B cell (primary cell): ENCODE measurements around the gene AIG1. TPM values are rescaled to one million over a fixed set of nuclear protein-coding genes. Genes with fewer than 3 reads are reported as not detected.

Source experiments
- ATAC-seq: fragments of 200-7000 bp; cut with Tn5 transposase; one replicate; pipeline ENCODE4 v1.10.0; 2021; ENCODE audit warnings: low read depth, mild to moderate bottlenecking, moderate number of reproducible peaks, moderate library complexity
- CTCF ChIA-PET: fragments of 350-600 bp; sonication (Branson Sonifier 250); formaldehyde crosslinking; loops from one replicate; lab custom pipeline; 2021; ENCODE audit warnings: antibody characterized with exemption, inconsistent platforms; lab: Charles Lee
- POLR2A ChIA-PET: fragments of 350-600 bp; sonication (Branson Sonifier 250); formaldehyde crosslinking; loops from one replicate; lab custom pipeline; 2021; ENCODE audit warnings: antibody characterized with exemption; lab: Charles Lee
- DNase-seq: peaks from one replicate; pipeline ENCODE4 v3.0.0; 2013
- H2AFZ ChIP-seq: 2 replicates; pipeline ENCODE4 v1.6.1; 2012; ENCODE audit warnings: mild to moderate bottlenecking, low read depth, low read length; ENCODE audit not compliant: insufficient read depth, poor library complexity, severe bottlenecking
- H3K27ac ChIP-seq, 2 donors: 1 replicate in 1 of 2; 2 replicates in 1 of 2; pipeline ENCODE4 v1.5.1; 2012 to 2013; ENCODE audit warnings: low read length in 2 of 2, mild to moderate bottlenecking in 2 of 2, moderate library complexity in 1 of 2
- H3K27me3 ChIP-seq, 4 experiments: fragments of 200-600 bp in 1 of 4; sonication (generic) in 1 of 4; replicated peaks in 1 of 4; 1 replicate in 2 of 4; 2 replicates in 2 of 4; pipeline versions ENCODE4 v1.6.1 to v1.7.0; 2013 to 2016; ENCODE audit warnings: low read length in 3 of 4, mild to moderate bottlenecking in 2 of 4, mixed read lengths in 1 of 4, moderate library complexity in 1 of 4; ENCODE audit not compliant: insufficient read depth in 4 of 4, control insufficient read depth in 3 of 4; ENCODE audit errors: control extremely low read depth in 1 of 4
- H3K36me3 ChIP-seq, 2 experiments: replicated peaks in 1 of 2; 1 replicate in 1 of 2; 2 replicates in 1 of 2; pipeline versions ENCODE4 v1.6.1 to v1.7.1; 2013; ENCODE audit warnings: low read length in 1 of 2; ENCODE audit not compliant: insufficient read depth in 2 of 2, control insufficient read depth in 1 of 2; ENCODE audit errors: control extremely low read depth in 1 of 2, extremely low read depth in 1 of 2
- H3K4me1 ChIP-seq, 2 donors: fragments of 200-600 bp in 1 of 2; sonication (generic) in 1 of 2; 1 replicate in 1 of 2; 2 replicates in 1 of 2; pipeline versions ENCODE4 v1.5.1 to v1.6.1; 2013 to 2017; ENCODE audit warnings: low read length in 2 of 2; ENCODE audit not compliant: control insufficient read depth in 2 of 2, insufficient read depth in 2 of 2
- H3K4me2 ChIP-seq: replicated peaks from 2 replicates; pipeline ENCODE3; 2012; ENCODE audit warnings: mild to moderate bottlenecking, low read depth, low read length; ENCODE audit not compliant: poor library complexity, severe bottlenecking
- H3K4me3 ChIP-seq, 5 experiments: fragments of 200-600 bp in 1 of 5; sonication (generic) in 1 of 5; 1 replicate in 3 of 5; 2 replicates in 2 of 5; pipeline versions ENCODE4 v1.5.1 to v1.7.0; 2011 to 2016; ENCODE audit warnings: low read length in 4 of 5, mild to moderate bottlenecking in 4 of 5, low read depth in 2 of 5, control low read depth in 1 of 5, moderate library complexity in 1 of 5; ENCODE audit not compliant: insufficient read depth in 1 of 5; ENCODE audit errors: control extremely low read depth in 1 of 5, extremely low read depth in 1 of 5
- H3K79me2 ChIP-seq: fragments of 200-600 bp; sonication (generic); one replicate; pipeline ENCODE4 v1.6.0; 2016; ENCODE audit warnings: low read length; ENCODE audit not compliant: control insufficient read depth, insufficient read depth
- H3K9ac ChIP-seq: fragments of 200-600 bp; sonication (generic); 2 replicates; pipeline ENCODE4 v1.6.1; 2017; ENCODE audit warnings: mild to moderate bottlenecking, low read length, moderate library complexity
- H3K9me3 ChIP-seq, 3 donors: one replicate each; pipeline versions ENCODE4 v1.6.1 to v1.7.1; 2013; ENCODE audit warnings: low read length in 2 of 3; ENCODE audit not compliant: control insufficient read depth in 2 of 3, insufficient read depth in 1 of 3; ENCODE audit errors: control extremely low read depth in 1 of 3
- H4K20me1 ChIP-seq: 2 replicates; pipeline ENCODE4 v1.6.0; 2012; ENCODE audit warnings: mild to moderate bottlenecking, low read length; ENCODE audit not compliant: insufficient read depth, control insufficient read depth, poor library complexity, severe bottlenecking
- H3K27ac Mint-ChIP-seq: one replicate; pipeline ENCODE4 v1.8.0; 2021; ENCODE audit warnings: mixed read lengths
- H3K27me3 Mint-ChIP-seq: one replicate; pipeline ENCODE4 v1.8.0; 2021; ENCODE audit warnings: mixed read lengths
- H3K4me1 Mint-ChIP-seq: one replicate; pipeline ENCODE4 v1.8.0; 2021; ENCODE audit warnings: mixed read lengths
- H3K4me3 Mint-ChIP-seq: one replicate; pipeline ENCODE4 v1.8.0; 2021; ENCODE audit warnings: mixed read lengths
- H3K9me3 Mint-ChIP-seq: one replicate; pipeline ENCODE4 v1.8.0; 2022; ENCODE audit warnings: mixed read lengths; ENCODE audit not compliant: insufficient read depth
- CTCF ChIP-seq: fragments of 200-600 bp; IDR thresholded peaks from one replicate; pipeline ENCODE4 v1.8.0; 2022; ENCODE audit warnings: antibody characterized with exemption, mild to moderate bottlenecking
- EZH2 ChIP-seq: IDR thresholded peaks from 2 replicates; pipeline ENCODE4 v1.6.1; 2012; ENCODE audit warnings: borderline replicate concordance, low read depth, mild to moderate bottlenecking, moderate library complexity, low read length; ENCODE audit not compliant: insufficient read depth, poor library complexity, severe bottlenecking
- WGBS: methylation state at CpG from one replicate; pipeline ENCODE4 v1.1.5; 2013; ENCODE audit warnings: missing lambda C conversion rate; ENCODE audit not compliant: insufficient coverage; 5-methylcytosine and 5-hydroxymethylcytosine counted together
- intact Hi-C: fragments of 100-400 bp; cut with micrococcal nuclease; formaldehyde crosslinking; loops from one replicate; pipeline ENCODE4 v1.10.0; 2022
- polyA plus RNA-seq: library from polyadenylated mRNA; depleted of rRNA; stranded (reverse); fragments of >200 nt; gene quantifications from 2 replicates; pipeline ENCODE4 v1.2.3, GENCODE V29; 2012
- total RNA-seq, 2 donors: library from RNA; stranded (reverse); fragments of 120-200 nt in 1 of 2; gene quantifications; 1 replicate in 1 of 2; 2 replicates in 1 of 2; pipeline versions ENCODE4 v1.2.3 to v1.2.4, GENCODE V29; 2013 to 2022

Gene AIG1
- total and polyA plus RNA-seq, 2 donors (not counting 1 experiment from before 2014, with no cell fraction given), result 7.0 to 9.0 TPM

DNA sequence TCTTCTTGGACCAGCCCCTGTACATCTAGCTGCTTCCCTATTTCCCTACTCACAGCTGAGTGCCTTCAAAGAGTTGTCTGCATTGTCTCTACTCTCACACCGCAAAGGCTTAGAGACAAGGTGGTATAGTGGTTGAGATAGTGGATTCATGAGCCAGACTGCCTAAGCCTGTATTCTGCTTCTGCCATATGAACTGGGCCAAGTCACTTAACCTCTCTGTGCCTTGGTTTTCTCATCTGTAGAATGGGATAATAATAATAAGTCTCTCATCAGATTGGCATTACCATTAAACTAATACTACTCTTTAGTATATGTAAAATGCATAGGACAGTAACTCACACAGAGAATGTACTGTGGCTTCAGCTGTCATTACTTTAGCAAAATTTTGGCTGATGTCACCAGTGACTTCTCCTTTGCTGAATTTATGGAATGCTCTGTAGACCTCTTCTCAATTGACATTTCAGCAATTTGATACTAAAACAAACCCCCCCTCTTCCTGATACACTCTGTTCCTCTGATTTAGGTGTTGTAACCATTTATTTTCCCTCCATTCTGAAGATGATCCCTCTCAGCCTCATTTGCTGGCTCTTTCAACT is 233.7 kb downstream of the AIG1 start:
- intact Hi-C loops, result no loop called here
- H3K27ac Mint-ChIP-seq, result no peak overlapping the region
- no peaks in the 10 kb centered on the region for H3K9me3 ChIP-seq
- no peak for DNase-seq
- no peaks in the 10 kb centered on the region for H3K4me1 Mint-ChIP-seq
- H3K9me3 Mint-ChIP-seq, result no peaks in the 10 kb centered on the region
- no peak overlapping the region for H3K4me2 ChIP-seq
- H3K27me3 Mint-ChIP-seq, result no peaks in the 10 kb centered on the region
- TF ChIP-seq CTCF, result no peak
- TF ChIP-seq EZH2, result no peak
- H3K4me3 ChIP-seq, result no peak overlapping the region
- no CpG with 5 or more reads among the region's 1 CpG for WGBS
- no peaks in the 10 kb centered on the region for H3K36me3 ChIP-seq
- H3K27ac ChIP-seq, result no peak overlapping the region
- H3K9ac ChIP-seq, result no peak overlapping the region
- H3K4me1 ChIP-seq, result no peaks in the 10 kb centered on the region
- H3K27me3 ChIP-seq, result no peaks in the 10 kb centered on the region
- ChIA-PET POLR2A (no interaction called here), CTCF (no interaction called here)
- no peak overlapping the region for H3K4me3 Mint-ChIP-seq
- no peaks in the 10 kb centered on the region for H4K20me1 ChIP-seq
- no peaks in the 10 kb centered on the region for H3K79me2 ChIP-seq
- ATAC-seq, result no peak
- no peak overlapping the region for H2AFZ ChIP-seq

DNA sequence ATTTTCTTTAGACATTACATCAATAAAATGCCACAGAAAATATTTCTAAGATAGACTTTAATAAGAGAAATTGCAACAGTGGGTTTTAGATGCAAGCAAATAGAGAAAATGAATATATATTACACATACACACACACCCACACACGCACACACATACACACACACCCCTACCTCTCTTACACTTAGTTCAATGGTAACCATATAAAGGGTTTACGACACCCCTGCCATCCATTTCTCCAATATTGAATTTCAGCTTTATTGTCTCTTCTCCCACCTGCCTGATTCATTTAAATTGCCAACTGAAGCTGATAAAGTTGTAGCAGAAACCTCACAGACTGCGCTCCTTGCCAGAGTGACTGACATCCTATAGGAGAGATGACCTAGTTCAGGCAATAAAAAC is 235.2 kb downstream of the AIG1 start:
- Histone ChIP-seq H3K4me2 (no peak overlapping the region), H2AFZ (no peak overlapping the region), H3K27ac (no peak overlapping the region), H3K9me3 (no peaks in the 10 kb centered on the region), H4K20me1 (no peaks in the 10 kb centered on the region), H3K27me3 (no peaks in the 10 kb centered on the region), H3K36me3 (no peaks in the 10 kb centered on the region), H3K9ac (no peak overlapping the region), H3K4me1 (no peaks in the 10 kb centered on the region), H3K4me3 (no peak overlapping the region), H3K79me2 (no peaks in the 10 kb centered on the region)
- no peaks in the 10 kb centered on the region for H3K27me3 Mint-ChIP-seq
- H3K9me3 Mint-ChIP-seq, result no peaks in the 10 kb centered on the region
- no peak overlapping the region for H3K27ac Mint-ChIP-seq
- TF ChIP-seq EZH2 (no peak), CTCF (no peak)
- POLR2A ChIA-PET, result no interaction called here
- ATAC-seq, result no peak
- no peak for DNase-seq
- no peak overlapping the region for H3K4me3 Mint-ChIP-seq
- WGBS, result no CpG with 5 or more reads among the region's 3 CpGs
- no peaks in the 10 kb centered on the region for H3K4me1 Mint-ChIP-seq
- intact Hi-C loops, result no loop called here
- CTCF ChIA-PET, result no interaction called here
